ENCODE data around the gene TEFM. TPM values are rescaled to one million over a fixed set of nuclear protein-coding genes. Genes with fewer than 3 reads are reported as not detected.

TEFM gene
- total and polyA plus RNA-seq, 2 of the 8 experiments (the other 6 are each of a cell fraction or from before 2014, with no cell fraction given), result 6.1 to 10.9 TPM

DNA sequence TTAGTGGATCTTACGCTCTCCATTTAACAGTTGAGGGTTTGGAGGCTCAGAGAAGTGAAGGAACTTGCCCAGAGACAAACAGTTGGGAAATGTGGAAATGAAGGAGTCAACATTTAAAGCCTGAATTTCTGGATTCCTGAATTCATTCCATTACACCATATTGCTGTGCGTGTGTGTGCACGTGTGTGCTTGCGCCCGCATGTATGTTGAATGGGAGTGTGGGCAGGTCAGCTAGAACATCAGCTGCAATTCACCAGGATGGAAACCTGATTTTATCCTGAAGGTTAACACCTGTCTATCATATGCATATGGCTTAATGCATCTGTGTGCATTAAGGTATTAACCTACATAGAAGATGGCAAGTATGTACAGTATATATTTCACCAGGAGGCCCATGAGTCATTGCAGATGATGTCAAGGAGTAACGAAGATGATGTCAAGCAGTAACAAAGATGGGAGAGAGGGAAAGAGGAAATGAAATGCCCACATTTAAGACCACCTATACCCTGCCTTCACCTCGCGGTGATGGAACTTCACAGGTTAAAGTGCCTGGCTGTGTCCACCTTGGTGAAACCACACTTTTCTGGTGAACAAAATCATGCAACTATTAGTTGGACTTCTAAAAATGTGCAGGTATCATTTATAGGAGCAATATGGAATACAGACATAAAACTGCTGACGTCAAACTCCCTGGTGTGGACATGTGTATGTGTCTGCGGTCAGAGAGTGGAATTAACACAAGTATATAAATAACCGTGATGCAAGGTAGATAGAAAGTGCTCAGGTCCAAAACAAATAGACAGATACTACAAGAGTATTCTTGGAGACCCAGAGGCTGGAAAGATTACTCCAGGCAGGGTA lies 14.9 kb upstream of the TEFM start:
- peaks cover 6% of the 10 kb centered on the region for H3K23me2 ChIP-seq (ENCODE audit: low read depth, low read length)
- H2BK12ac ChIP-seq (ENCODE audit: low read depth, low read length), result no peak overlapping the region
- no peaks in the 10 kb centered on the region for H3K36me3 ChIP-seq (ENCODE audit: control insufficient read depth in 2 of 4, insufficient read depth in 4 of 4, low read length in 3 of 4)
- no peak overlapping the region for H3K18ac ChIP-seq (ENCODE audit: extremely low read depth, low read length)
- no peak overlapping the region for H4K8ac ChIP-seq (ENCODE audit: extremely low read depth, insufficient read depth, low read length)
- no peak overlapping the region; the same call in 1 of the 2 replicates for H2BK5ac ChIP-seq (ENCODE audit: low read depth, low read length)
- POLR2A ChIA-PET (ENCODE audit: partially characterized antibody), result interaction anchor here (1.0 to 1.5 kb wide), 2 partner anchors 50 to 96 kb away, joined by 3 to 4 read pairs; partner anchors contain the start of genes CRLF3 and RNF135
- no peak overlapping the region for H2BK120ac ChIP-seq (replicated peaks; ENCODE audit: low read depth, low read length)
- TF ChIP-seq SP4 (IDR thresholded peaks at IDR 0.05; ENCODE audit: low read length), result no peak
- TF ChIP-seq GTF2F1 (IDR thresholded peaks at IDR 0.05; ENCODE audit: borderline replicate concordance, low read depth, low read length), result no peak
- peaks cover 16 to 42% (median 34%) of the 10 kb centered on the region in 4 experiments for H3K27me3 ChIP-seq (replicated peaks in 1 of 4; ENCODE audit: control insufficient read depth in 3 of 4, extremely low read depth in 1 of 4, insufficient read depth in 3 of 4, low read length in 3 of 4)
- H4K20me1 ChIP-seq (replicated peaks in 1 of 2; ENCODE audit: control insufficient read depth in 1 of 2, insufficient read depth in 2 of 2, low read length in 2 of 2), result no peaks in the 10 kb centered on the region
- no peak overlapping the region for H2AK5ac ChIP-seq (ENCODE audit: low read depth, low read length)
- H3K4ac ChIP-seq (replicated peaks; ENCODE audit: insufficient read length, low read depth, low read length), result no peak overlapping the region
- H3K9me3 ChIP-seq (ENCODE audit: insufficient read depth in 2 of 2, low read depth in 1 of 2, low read length in 1 of 2), result no peaks in the 10 kb centered on the region
- FAIRE-seq (no peak), DNase-seq (ENCODE audit: low read depth in 1 of 2, low spot score in 2 of 2) (no peak)
- H3K4me3 ChIP-seq (ENCODE audit: extremely low read depth in 1 of 4, insufficient read depth in 2 of 4, low read depth in 3 of 4, low read length in 4 of 4), result peak overlapping the region in 3 of 4 experiments; percentile 21 to 61 (median 38); a peak in 3 of 8 replicates
- no peak overlapping the region for H4K5ac ChIP-seq (ENCODE audit: insufficient read length, low read depth, low read length)
- no peak overlapping the region for H3K27ac ChIP-seq (ENCODE audit: low read depth, low read length)
- H3K79me1 ChIP-seq (ENCODE audit: low read depth, low read length), result no peaks in the 10 kb centered on the region
- 0 out of 4 replicates have a peak, but pooled peaks cover 0 to 3% of the 10 kb centered on the region in 2 experiments for H3K79me2 ChIP-seq (ENCODE audit: control insufficient read depth in 1 of 2, insufficient read depth in 2 of 2, low read length in 2 of 2)
- no peak overlapping the region for H2BK20ac ChIP-seq (ENCODE audit: low read length)
- CTCF ChIA-PET (ENCODE audit: partially characterized antibody), result interaction anchor here (1.1 kb wide), 1 partner anchor 23 kb away, joined by 3 read pairs; no protein-coding TSS in a partner anchor
- peak overlapping the region; percentile 43; the same call in 1 of the 2 replicates for H2AFZ ChIP-seq (ENCODE audit: low read length)
- no peak overlapping the region for H2BK15ac ChIP-seq (ENCODE audit: low read length)
- peak overlapping the region; percentile 85 to 88 for H3K4me2 ChIP-seq (ENCODE audit: insufficient read depth in 1 of 2, low read depth in 2 of 2, low read length in 2 of 2)
- 86% methylated on average over 11 of the region's 11 CpGs; no CpG with 5 or more reads in 1 of the 2 experiments for WGBS, 2 experiments (ENCODE audit: extremely low coverage in 1 of 2, insufficient coverage in 1 of 2, insufficient read length in 1 of 2, insufficient replicate concordance in 2 of 2, low coverage in 1 of 2, low lambda C conversion rate in 2 of 2, missing lambda C conversion rate in 1 of 2)
- H3K14ac ChIP-seq (ENCODE audit: insufficient read length), result no peak overlapping the region
- H3K23ac ChIP-seq (ENCODE audit: insufficient read length), result no peak overlapping the region
- H4K91ac ChIP-seq (replicated peaks; ENCODE audit: insufficient read length, low read length), result peak overlapping the region; percentile 38
- H3K4me1 ChIP-seq (replicated peaks in 1 of 4; ENCODE audit: control insufficient read depth in 3 of 4, insufficient read depth in 4 of 4, low read length in 3 of 4), result peaks cover 0 to 11% (median 5%) of the 10 kb centered on the region in 4 experiments; a peak in 4 of 7 replicates
- H3K56ac ChIP-seq (replicated peaks; ENCODE audit: insufficient read length, low read depth, low read length), result no peak overlapping the region
- no peak overlapping the region for H3K9ac ChIP-seq (replicated peaks in 1 of 4; ENCODE audit: extremely low read depth in 1 of 4, low read depth in 3 of 4, low read length in 3 of 4)
